ENCODE data around the gene SELENOT. TPM values are rescaled to one million over a fixed set of nuclear protein-coding genes. Genes with fewer than 3 reads are reported as not detected.

The SELENOT gene
- total RNA-seq, 1 experiment from 2014 or later: 48.3 TPM

DNA sequence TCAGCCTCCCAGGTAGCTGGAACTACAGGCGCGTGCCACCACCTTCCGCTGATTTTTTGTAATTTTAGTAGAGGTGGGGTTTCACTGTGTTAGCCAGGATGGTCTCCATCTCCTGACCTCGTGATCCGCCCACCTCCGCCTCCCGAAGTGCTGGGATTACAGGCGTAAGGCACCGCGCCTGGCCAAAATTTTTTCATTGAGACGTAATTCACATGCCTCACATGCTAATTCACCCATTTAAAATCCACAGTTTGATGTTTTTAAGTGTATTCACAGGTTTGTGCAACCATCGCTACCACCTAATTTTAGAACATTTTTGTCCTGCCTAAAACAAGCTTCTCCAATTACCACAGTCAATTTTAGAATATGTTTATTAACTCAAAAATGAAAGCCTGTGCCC lies 37.1 kb downstream of the SELENOT start (continued):
- TF ChIP-seq, protein P1, sequence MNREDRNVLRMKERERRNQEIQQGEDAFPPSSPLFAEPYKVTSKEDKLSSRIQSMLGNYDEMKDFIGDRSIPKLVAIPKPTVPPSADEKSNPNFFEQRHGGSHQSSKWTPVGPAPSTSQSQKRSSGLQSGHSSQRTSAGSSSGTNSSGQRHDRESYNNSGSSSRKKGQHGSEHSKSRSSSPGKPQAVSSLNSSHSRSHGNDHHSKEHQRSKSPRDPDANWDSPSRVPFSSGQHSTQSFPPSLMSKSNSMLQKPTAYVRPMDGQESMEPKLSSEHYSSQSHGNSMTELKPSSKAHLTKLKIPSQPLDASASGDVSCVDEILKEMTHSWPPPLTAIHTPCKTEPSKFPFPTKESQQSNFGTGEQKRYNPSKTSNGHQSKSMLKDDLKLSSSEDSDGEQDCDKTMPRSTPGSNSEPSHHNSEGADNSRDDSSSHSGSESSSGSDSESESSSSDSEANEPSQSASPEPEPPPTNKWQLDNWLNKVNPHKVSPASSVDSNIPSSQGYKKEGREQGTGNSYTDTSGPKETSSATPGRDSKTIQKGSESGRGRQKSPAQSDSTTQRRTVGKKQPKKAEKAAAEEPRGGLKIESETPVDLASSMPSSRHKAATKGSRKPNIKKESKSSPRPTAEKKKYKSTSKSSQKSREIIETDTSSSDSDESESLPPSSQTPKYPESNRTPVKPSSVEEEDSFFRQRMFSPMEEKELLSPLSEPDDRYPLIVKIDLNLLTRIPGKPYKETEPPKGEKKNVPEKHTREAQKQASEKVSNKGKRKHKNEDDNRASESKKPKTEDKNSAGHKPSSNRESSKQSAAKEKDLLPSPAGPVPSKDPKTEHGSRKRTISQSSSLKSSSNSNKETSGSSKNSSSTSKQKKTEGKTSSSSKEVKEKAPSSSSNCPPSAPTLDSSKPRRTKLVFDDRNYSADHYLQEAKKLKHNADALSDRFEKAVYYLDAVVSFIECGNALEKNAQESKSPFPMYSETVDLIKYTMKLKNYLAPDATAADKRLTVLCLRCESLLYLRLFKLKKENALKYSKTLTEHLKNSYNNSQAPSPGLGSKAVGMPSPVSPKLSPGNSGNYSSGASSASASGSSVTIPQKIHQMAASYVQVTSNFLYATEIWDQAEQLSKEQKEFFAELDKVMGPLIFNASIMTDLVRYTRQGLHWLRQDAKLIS (CRISPR knock-in tag; IDR thresholded peaks at IDR 0.05; ENCODE audit: borderline replicate concordance): no peak
- no peak for TF ChIP-seq GTF2I (CRISPR knock-in tag; conservative IDR thresholded peaks at IDR 0.05)

DNA sequence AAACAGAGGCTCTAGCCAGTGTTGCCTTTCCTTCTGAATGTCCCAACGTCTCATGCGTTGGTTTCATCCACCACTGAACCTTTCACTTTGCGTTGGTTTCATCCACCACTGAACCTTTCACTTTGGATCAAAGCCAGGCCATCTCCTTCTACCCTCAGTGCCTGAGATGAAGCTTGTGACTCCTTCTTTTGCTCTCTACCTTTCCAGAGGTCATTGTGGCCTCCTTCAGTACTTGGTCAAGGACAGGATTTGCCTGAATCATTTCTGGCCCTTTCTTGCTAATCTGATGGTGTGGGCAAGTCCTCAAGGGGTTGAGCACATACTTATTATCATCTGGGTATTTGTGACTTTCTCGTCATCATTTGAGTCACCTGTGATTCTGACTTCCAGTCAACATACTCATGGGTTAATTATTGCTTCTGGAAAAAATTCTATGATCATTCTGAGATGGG lies 50.0 kb downstream of the SELENOT start:
- Mint-ChIP-seq H3K27me3 (ENCODE audit: low read depth) (no peaks in the 10 kb centered on the region; the same call in 1 of the 2 replicates), H3K4me3 (no peak overlapping the region), H3K9me3 (no peaks in the 10 kb centered on the region; the same call in 1 of the 2 replicates), H3K27ac (no peak overlapping the region), H3K36me3 (no peaks in the 10 kb centered on the region), H3K4me1 (peaks cover 9% of the 10 kb centered on the region)
- ATAC-seq (no peak), DNase-seq (ENCODE audit: low spot score) (no peak)
- ChIA-PET CTCF (no interaction called here), POLR2A (no interaction called here)
- TF ChIP-seq ZBTB21 (CRISPR knock-in tag; IDR thresholded peaks at IDR 0.05; ENCODE audit: borderline replicate concordance): no peak
- TF ChIP-seq, protein P2, sequence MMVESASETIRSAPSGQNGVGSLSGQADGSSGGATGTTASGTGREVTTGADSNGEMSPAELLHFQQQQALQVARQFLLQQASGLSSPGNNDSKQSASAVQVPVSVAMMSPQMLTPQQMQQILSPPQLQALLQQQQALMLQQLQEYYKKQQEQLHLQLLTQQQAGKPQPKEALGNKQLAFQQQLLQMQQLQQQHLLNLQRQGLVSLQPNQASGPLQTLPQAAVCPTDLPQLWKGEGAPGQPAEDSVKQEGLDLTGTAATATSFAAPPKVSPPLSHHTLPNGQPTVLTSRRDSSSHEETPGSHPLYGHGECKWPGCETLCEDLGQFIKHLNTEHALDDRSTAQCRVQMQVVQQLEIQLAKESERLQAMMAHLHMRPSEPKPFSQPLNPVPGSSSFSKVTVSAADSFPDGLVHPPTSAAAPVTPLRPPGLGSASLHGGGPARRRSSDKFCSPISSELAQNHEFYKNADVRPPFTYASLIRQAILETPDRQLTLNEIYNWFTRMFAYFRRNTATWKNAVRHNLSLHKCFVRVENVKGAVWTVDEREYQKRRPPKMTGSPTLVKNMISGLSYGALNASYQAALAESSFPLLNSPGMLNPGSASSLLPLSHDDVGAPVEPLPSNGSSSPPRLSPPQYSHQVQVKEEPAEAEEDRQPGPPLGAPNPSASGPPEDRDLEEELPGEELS (CRISPR knock-in tag; IDR thresholded peaks at IDR 0.05): no peak
- no peak for TF ChIP-seq ZNF219 (CRISPR knock-in tag; IDR thresholded peaks at IDR 0.05; ENCODE audit: borderline replicate concordance)
- no peak for TF ChIP-seq ESRRA (CRISPR knock-in tag; IDR thresholded peaks at IDR 0.05; ENCODE audit: borderline replicate concordance)
- TF ChIP-seq ZNF396 (CRISPR knock-in tag; IDR thresholded peaks at IDR 0.05; ENCODE audit: borderline replicate concordance): no peak
- TF ChIP-seq, protein P3, sequence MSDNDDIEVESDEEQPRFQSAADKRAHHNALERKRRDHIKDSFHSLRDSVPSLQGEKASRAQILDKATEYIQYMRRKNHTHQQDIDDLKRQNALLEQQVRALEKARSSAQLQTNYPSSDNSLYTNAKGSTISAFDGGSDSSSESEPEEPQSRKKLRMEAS (CRISPR knock-in tag; IDR thresholded peaks at IDR 0.05): no peak
- TF ChIP-seq, protein P4, sequence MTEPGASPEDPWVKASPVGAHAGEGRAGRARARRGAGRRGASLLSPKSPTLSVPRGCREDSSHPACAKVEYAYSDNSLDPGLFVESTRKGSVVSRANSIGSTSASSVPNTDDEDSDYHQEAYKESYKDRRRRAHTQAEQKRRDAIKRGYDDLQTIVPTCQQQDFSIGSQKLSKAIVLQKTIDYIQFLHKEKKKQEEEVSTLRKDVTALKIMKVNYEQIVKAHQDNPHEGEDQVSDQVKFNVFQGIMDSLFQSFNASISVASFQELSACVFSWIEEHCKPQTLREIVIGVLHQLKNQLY (CRISPR knock-in tag; IDR thresholded peaks at IDR 0.05): no peak
- TF ChIP-seq NR3C1 (CRISPR knock-in tag; conservative IDR thresholded peaks at IDR 0.05; ENCODE audit: low read depth): no peak
- TF ChIP-seq HMGA2 (CRISPR knock-in tag; IDR thresholded peaks at IDR 0.05): no peak
- no peak for TF ChIP-seq ZNF671 (CRISPR knock-in tag; IDR thresholded peaks at IDR 0.05)
- TF ChIP-seq, protein P5, sequence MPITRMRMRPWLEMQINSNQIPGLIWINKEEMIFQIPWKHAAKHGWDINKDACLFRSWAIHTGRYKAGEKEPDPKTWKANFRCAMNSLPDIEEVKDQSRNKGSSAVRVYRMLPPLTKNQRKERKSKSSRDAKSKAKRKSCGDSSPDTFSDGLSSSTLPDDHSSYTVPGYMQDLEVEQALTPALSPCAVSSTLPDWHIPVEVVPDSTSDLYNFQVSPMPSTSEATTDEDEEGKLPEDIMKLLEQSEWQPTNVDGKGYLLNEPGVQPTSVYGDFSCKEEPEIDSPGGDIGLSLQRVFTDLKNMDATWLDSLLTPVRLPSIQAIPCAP (CRISPR knock-in tag; IDR thresholded peaks at IDR 0.05): no peak
- TF ChIP-seq EMX1 (CRISPR knock-in tag; IDR thresholded peaks at IDR 0.05): no peak

DNA sequence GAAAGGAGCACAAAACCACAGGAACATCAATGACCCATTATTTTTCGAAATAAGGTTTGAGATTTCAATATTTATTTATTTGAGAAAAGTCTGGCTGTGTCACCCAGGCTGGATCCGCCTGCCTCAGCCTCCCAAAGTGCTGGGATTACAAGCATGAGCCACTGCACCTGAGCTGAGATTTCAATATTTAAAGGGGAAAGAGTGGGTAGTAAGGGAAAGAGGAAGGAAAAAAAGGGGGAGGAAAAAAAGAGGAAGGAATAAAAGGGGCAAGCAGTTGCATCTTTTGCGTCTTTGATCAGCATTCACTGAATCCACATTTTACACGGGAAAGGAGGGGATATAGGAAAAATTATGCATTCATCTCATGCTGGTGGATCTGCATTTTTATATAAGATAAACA lies 53.2 kb downstream of the SELENOT start:
- Mint-ChIP-seq H3K4me1 (peaks cover 9% of the 10 kb centered on the region), H3K27me3 (ENCODE audit: low read depth) (no peaks in the 10 kb centered on the region; the same call in 1 of the 2 replicates), H3K4me3 (no peak overlapping the region), H3K9me3 (no peaks in the 10 kb centered on the region), H3K36me3 (no peaks in the 10 kb centered on the region), H3K27ac (peak overlapping the region; percentile 58; the same call in 1 of the 2 replicates)
- DNase-seq (ENCODE audit: low spot score): no peak
- ChIA-PET POLR2A (no interaction called here), CTCF (no interaction called here)
- no peak for ATAC-seq
- TF ChIP-seq KAT7 (CRISPR knock-in tag; IDR thresholded peaks at IDR 0.05; ENCODE audit: borderline replicate concordance) (no peak), EMX1 (CRISPR knock-in tag; IDR thresholded peaks at IDR 0.05) (no peak), RELA (CRISPR knock-in tag; IDR thresholded peaks at IDR 0.05; ENCODE audit: borderline replicate concordance) (no peak)
- TF ChIP-seq, protein P6, sequence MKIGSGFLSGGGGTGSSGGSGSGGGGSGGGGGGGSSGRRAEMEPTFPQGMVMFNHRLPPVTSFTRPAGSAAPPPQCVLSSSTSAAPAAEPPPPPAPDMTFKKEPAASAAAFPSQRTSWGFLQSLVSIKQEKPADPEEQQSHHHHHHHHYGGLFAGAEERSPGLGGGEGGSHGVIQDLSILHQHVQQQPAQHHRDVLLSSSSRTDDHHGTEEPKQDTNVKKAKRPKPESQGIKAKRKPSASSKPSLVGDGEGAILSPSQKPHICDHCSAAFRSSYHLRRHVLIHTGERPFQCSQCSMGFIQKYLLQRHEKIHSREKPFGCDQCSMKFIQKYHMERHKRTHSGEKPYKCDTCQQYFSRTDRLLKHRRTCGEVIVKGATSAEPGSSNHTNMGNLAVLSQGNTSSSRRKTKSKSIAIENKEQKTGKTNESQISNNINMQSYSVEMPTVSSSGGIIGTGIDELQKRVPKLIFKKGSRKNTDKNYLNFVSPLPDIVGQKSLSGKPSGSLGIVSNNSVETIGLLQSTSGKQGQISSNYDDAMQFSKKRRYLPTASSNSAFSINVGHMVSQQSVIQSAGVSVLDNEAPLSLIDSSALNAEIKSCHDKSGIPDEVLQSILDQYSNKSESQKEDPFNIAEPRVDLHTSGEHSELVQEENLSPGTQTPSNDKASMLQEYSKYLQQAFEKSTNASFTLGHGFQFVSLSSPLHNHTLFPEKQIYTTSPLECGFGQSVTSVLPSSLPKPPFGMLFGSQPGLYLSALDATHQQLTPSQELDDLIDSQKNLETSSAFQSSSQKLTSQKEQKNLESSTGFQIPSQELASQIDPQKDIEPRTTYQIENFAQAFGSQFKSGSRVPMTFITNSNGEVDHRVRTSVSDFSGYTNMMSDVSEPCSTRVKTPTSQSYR (CRISPR knock-in tag; IDR thresholded peaks at IDR 0.05): no peak
- TF ChIP-seq, protein P7, sequence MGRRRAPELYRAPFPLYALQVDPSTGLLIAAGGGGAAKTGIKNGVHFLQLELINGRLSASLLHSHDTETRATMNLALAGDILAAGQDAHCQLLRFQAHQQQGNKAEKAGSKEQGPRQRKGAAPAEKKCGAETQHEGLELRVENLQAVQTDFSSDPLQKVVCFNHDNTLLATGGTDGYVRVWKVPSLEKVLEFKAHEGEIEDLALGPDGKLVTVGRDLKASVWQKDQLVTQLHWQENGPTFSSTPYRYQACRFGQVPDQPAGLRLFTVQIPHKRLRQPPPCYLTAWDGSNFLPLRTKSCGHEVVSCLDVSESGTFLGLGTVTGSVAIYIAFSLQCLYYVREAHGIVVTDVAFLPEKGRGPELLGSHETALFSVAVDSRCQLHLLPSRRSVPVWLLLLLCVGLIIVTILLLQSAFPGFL (CRISPR knock-in tag; IDR thresholded peaks at IDR 0.05; ENCODE audit: borderline replicate concordance): no peak
- TF ChIP-seq, protein P8, sequence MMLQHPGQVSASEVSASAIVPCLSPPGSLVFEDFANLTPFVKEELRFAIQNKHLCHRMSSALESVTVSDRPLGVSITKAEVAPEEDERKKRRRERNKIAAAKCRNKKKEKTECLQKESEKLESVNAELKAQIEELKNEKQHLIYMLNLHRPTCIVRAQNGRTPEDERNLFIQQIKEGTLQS (CRISPR knock-in tag; conservative IDR thresholded peaks at IDR 0.05): no peak
